Left ventricle myocardium inferior (tissue), 1 donor: ENCODE measurements around the gene COG7. TPM values are rescaled to one million over a fixed set of nuclear protein-coding genes. Genes with fewer than 3 reads are reported as not detected.

ENCODE experiments used
- DNase-seq: peaks from one replicate; pipeline ENCODE4 v3.0.0-alpha.2; 2020
- H3K27ac ChIP-seq: fragments of 200-600 bp; replicated peaks from 2 replicates; pipeline ENCODE4 v1.8.0; 2021
- H3K27me3 ChIP-seq: fragments of 200-600 bp; 2 replicates; pipeline ENCODE4 v1.8.0; 2021; ENCODE audit warnings: low read depth
- H3K36me3 ChIP-seq: fragments of 200-600 bp; 2 replicates; pipeline ENCODE4 v1.8.0; 2021
- H3K4me1 ChIP-seq: fragments of 200-600 bp; 2 replicates; pipeline ENCODE4 v1.8.0; 2021
- H3K4me3 ChIP-seq: fragments of 200-600 bp; 2 replicates; pipeline ENCODE4 v1.8.0; 2021; ENCODE audit warnings: mild to moderate bottlenecking, moderate library complexity
- H3K9me3 ChIP-seq: fragments of 200-600 bp; replicated peaks from 2 replicates; pipeline ENCODE4 v1.8.0; 2021
- intact Hi-C: fragments of 100-400 bp; cut with micrococcal nuclease; formaldehyde crosslinking; loops from one replicate; pipeline ENCODE4 v1.11.0; 2022
- total RNA-seq: library from RNA; stranded (reverse); fragmentation: NEBNext Ultra II Directional; extraction: Animal tissue kit (Norgen Biotek cat#: 25700); gene quantifications from one replicate; pipeline ENCODE4 v1.2.1, GENCODE V29; 2021
- TF ChIP-seq, protein P1 (sequence below): fragments of 200-600 bp; IDR thresholded peaks from 2 replicates; pipeline ENCODE4 v1.8.0; 2021; ENCODE audit warnings: antibody characterized with exemption, mild to moderate bottlenecking, borderline replicate concordance
- donor health status: DM: no; HTN: yes; CAD: no; lungs with severe emphysema.

The COG7 gene
- total RNA-seq, 1 donor from 2014 or later = 11.7 TPM

DNA sequence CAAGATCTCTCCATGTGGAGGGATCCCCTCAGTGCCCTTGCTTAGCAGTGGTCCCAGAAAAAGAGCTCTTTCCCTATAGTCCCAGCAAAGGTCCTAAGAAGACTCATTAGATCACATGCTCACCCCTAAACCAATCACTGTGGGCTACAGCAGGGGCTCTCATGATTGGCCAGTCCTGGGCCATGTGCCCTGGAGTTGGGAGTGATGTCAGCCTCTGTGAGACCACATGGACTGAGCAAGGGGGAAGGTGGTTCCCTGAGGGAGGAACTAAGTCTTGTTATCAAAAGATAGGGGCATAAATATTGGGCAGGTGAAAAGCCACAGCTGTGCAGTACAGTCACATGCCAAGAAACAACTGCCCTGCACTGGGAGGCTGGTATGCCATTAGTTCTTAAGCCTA lies 99.5 kb downstream of the COG7 start:
- no peak overlapping the region for H3K27ac ChIP-seq
- no peaks in the 10 kb centered on the region for H3K4me1 ChIP-seq
- intact Hi-C loops = no loop called here
- H3K4me3 ChIP-seq = no peak overlapping the region
- H3K36me3 ChIP-seq = no peaks in the 10 kb centered on the region
- TF ChIP-seq, protein P1, sequence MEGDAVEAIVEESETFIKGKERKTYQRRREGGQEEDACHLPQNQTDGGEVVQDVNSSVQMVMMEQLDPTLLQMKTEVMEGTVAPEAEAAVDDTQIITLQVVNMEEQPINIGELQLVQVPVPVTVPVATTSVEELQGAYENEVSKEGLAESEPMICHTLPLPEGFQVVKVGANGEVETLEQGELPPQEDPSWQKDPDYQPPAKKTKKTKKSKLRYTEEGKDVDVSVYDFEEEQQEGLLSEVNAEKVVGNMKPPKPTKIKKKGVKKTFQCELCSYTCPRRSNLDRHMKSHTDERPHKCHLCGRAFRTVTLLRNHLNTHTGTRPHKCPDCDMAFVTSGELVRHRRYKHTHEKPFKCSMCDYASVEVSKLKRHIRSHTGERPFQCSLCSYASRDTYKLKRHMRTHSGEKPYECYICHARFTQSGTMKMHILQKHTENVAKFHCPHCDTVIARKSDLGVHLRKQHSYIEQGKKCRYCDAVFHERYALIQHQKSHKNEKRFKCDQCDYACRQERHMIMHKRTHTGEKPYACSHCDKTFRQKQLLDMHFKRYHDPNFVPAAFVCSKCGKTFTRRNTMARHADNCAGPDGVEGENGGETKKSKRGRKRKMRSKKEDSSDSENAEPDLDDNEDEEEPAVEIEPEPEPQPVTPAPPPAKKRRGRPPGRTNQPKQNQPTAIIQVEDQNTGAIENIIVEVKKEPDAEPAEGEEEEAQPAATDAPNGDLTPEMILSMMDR = no peak
- DNase-seq = no peak
- peaks cover 20% of the 10 kb centered on the region for H3K27me3 ChIP-seq
- no peaks in the 10 kb centered on the region for H3K9me3 ChIP-seq

DNA sequence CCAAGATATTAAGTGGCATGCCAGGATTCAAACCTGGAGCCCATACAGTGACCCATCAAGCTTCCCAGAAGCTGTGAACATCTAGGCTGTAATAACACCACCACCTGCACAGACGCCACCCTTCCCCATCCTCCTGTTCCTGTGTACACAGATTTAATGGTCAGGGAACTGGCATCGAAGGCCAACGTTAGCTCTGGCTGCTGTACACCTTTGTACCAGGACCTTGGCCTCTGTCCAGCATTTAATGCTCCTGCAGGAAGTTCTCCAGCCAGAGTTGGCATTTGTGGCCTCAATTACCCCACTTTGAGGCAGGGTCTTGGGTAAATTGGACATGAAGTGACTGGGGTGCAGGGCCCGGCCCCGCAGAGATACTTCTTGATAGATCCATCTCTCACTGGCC lies 101.6 kb downstream of the COG7 start:
- no peak overlapping the region for H3K4me3 ChIP-seq
- H3K27me3 ChIP-seq = peaks cover 23% of the 10 kb centered on the region
- no peak overlapping the region for H3K27ac ChIP-seq
- no peak for DNase-seq
- intact Hi-C loops = no loop called here
- H3K36me3 ChIP-seq = no peaks in the 10 kb centered on the region
- H3K9me3 ChIP-seq = no peaks in the 10 kb centered on the region
- H3K4me1 ChIP-seq = no peaks in the 10 kb centered on the region
- TF ChIP-seq, protein P1 = no peak

DNA sequence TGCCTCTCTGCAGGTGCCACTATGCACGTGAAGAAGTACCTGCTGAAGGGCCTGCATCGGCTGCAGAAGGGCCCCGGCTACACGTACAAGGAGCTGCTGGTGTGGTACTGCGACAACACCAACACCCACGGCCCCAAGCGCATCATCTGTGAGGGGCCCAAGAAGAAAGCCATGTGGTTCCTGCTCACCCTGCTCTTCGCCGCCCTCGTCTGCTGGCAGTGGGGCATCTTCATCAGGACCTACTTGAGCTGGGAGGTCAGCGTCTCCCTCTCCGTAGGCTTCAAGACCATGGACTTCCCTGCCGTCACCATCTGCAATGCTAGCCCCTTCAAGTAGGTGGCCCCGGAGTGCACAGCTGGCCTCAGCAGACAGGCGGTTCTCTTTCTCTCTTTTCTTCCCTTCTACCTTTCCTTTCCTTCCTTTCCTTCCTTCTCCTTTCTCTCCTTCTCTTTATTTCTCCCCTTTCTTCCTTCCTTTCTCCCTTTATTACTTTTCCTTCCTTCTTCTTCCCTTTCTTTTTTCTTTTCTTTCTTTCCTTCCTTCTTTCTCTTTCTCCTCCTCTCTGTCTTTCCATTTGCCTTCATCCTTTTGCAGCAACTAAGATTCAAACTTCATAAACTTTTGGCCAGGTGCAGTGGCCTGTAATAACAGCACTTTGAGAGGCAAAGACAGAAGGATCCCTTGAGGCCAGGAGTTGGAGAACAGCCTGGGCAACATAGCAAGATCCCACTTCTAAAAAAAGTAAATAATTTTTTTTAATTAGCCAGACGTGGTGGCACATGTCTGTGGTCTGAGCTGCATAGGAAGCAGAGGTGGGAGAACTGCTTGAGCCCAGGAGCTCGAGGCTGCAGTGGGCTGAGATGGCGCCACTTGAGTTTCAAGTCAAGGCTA lies 104.2 kb downstream of the COG7 start:
- intact Hi-C loops = no loop called here
- Histone ChIP-seq H3K9me3 (no peaks in the 10 kb centered on the region), H3K27me3 (peaks cover 30% of the 10 kb centered on the region), H3K4me1 (no peaks in the 10 kb centered on the region), H3K36me3 (no peaks in the 10 kb centered on the region), H3K4me3 (no peak overlapping the region), H3K27ac (no peak overlapping the region)
- TF ChIP-seq, protein P1 = no peak
- no peak for DNase-seq

DNA sequence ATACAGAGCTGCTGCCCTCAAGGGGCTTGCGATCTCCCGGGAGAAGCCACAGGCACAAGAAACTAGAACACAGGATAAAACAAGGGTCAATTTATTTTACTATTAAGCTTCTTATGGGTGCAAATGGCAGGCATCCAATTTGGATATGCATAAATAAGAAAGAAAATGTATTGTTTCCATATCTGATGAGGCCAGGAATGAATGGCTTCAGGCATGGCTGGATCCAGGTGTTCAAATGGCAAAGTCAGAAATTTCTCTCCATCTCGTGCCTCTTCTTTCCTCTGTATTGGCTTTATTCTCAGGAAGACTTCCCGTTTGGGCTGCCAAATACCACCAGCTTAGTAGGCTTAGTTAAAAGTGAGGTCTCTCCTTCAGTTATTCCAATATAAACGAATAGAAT lies 107.8 kb downstream of the COG7 start:
- no peak overlapping the region for H3K27ac ChIP-seq
- intact Hi-C loops = no loop called here
- H3K27me3 ChIP-seq = peaks cover 13% of the 10 kb centered on the region
- no peaks in the 10 kb centered on the region for H3K4me1 ChIP-seq
- no peak overlapping the region for H3K4me3 ChIP-seq
- no peaks in the 10 kb centered on the region for H3K36me3 ChIP-seq
- H3K9me3 ChIP-seq = no peaks in the 10 kb centered on the region
- TF ChIP-seq, protein P1 = no peak
- DNase-seq = no peak

DNA sequence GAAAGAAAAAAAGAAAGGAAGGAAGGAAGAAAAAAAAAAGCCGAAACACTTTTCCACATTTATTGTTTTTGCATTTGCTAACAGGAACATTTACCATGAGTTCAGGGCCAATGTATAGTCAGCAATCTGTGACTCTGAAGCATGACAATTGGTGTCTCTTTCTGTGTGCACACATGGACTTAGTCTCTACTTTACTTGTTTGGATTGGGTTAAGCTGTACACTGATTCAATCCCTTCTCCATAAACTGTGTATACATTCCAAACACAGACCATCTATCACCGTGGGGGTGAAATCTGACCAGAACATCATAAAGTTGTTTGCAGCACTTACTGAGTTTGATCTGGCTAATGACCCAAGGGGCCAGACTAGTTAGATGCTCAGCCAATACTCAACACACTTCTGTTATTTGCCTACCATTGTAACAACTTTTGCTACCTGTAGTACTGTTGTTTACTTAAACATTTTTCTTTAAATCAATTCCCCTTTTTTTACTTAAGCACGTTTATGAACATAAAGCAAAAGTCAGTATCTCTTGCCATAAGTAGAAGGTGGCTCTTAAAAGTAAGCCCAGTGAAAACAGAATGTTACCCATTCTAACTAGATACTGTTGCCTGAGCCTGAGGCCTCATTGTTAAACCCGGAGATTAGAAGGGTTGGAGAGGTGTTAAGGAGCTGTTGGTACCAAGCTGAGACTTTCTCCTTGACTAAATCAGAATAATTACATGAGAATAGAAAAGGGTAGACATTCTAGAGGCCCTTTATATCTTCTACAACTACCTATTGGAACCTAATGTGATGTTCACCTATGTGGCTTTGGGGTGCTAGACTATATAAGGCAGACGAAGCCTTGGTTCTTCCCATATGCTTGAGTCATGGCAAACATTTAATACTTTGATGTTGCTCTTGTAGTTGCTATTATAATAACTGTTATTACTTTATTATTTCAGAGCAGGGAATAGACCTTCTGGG lies 109.1 kb downstream of the COG7 start:
- H3K27ac ChIP-seq = no peak overlapping the region
- H3K4me3 ChIP-seq = no peak overlapping the region
- no peaks in the 10 kb centered on the region for H3K36me3 ChIP-seq
- TF ChIP-seq, protein P1 = no peak
- no peaks in the 10 kb centered on the region for H3K9me3 ChIP-seq
- H3K4me1 ChIP-seq = no peaks in the 10 kb centered on the region
- no peak for DNase-seq
- intact Hi-C loops = no loop called here
- H3K27me3 ChIP-seq = peaks cover 13% of the 10 kb centered on the region
